Osteocyte (in vitro differentiated cells): ENCODE data around the gene ADD2. TPM values are rescaled to one million over a fixed set of nuclear protein-coding genes. Genes with fewer than 3 reads are reported as not detected.

Experiments
- DNase-seq: peaks from one replicate; pipeline ENCODE4 v3.0.0; 2021; ENCODE audit warnings: mixed read lengths; ENCODE audit not compliant: unreplicated experiment; ENCODE audit errors: extremely low spot score
- H3K27ac Mint-ChIP-seq: one replicate; pipeline ENCODE4 v1.8.0; 2021; ENCODE audit warnings: mild to moderate bottlenecking, mixed read lengths; ENCODE audit not compliant: unreplicated experiment
- H3K27me3 Mint-ChIP-seq: one replicate; pipeline ENCODE4 v1.8.0; 2021; ENCODE audit warnings: mixed read lengths; ENCODE audit not compliant: unreplicated experiment
- H3K36me3 Mint-ChIP-seq: one replicate; pipeline ENCODE4 v1.8.0; 2021; ENCODE audit warnings: mixed read lengths; ENCODE audit not compliant: unreplicated experiment
- H3K4me1 Mint-ChIP-seq: one replicate; pipeline ENCODE4 v1.8.0; 2021; ENCODE audit warnings: mixed read lengths; ENCODE audit not compliant: unreplicated experiment
- H3K4me3 Mint-ChIP-seq: one replicate; pipeline ENCODE4 v1.8.0; 2021; ENCODE audit warnings: mild to moderate bottlenecking, moderate library complexity, mixed read lengths; ENCODE audit not compliant: unreplicated experiment
- H3K9me3 Mint-ChIP-seq: one replicate; pipeline ENCODE4 v1.8.0; 2021; ENCODE audit warnings: mixed read lengths; ENCODE audit not compliant: unreplicated experiment
- CTCF ChIP-seq: fragments of 200-600 bp; sonication (generic); IDR thresholded peaks from 2 replicates; pipeline ENCODE4 v1.5.0; 2021; ENCODE audit warnings: antibody characterized with exemption, mild to moderate bottlenecking, moderate library complexity
- total RNA-seq: library from RNA; stranded (reverse); gene quantifications from 2 replicates; pipeline ENCODE4 v1.2.1, GENCODE V29; 2021

The ADD2 gene
- total RNA-seq, 1 donor from 2014 or later = not detected

GRCh38 chr2:70706026-70706795 lies 61.8 kb downstream of the ADD2 start:
- DNase-seq = no peak
- Mint-ChIP-seq H3K36me3 (no peaks in the 10 kb centered on the region), H3K9me3 (no peaks in the 10 kb centered on the region), H3K4me1 (no peaks in the 10 kb centered on the region), H3K4me3 (no peak overlapping the region), H3K27ac (no peak overlapping the region), H3K27me3 (peaks cover 5% of the 10 kb centered on the region)
- no peak for TF ChIP-seq CTCF

- no peak for DNase-seq
- H3K36me3 Mint-ChIP-seq = no peaks in the 10 kb centered on the region
These were observed 62.7 kb downstream of the ADD2 start for GRCh38 chr2:70705160-70705850.

GRCh38 chr2:70703900-70704549 lies 64.0 kb downstream of the ADD2 start:
- Mint-ChIP-seq H3K27ac (no peak overlapping the region), H3K4me1 (no peaks in the 10 kb centered on the region), H3K36me3 (no peaks in the 10 kb centered on the region), H3K27me3 (peaks cover 20% of the 10 kb centered on the region), H3K9me3 (no peaks in the 10 kb centered on the region), H3K4me3 (no peak overlapping the region)
- DNase-seq = peak; percentile 72
- TF ChIP-seq CTCF = no peak

More at GRCh38 chr2:70705160-70705850, 62.7 kb downstream of the ADD2 start:
- TF ChIP-seq CTCF = no peak
- Mint-ChIP-seq H3K9me3 (no peaks in the 10 kb centered on the region), H3K4me1 (no peaks in the 10 kb centered on the region), H3K27ac (no peak overlapping the region), H3K27me3 (peaks cover 13% of the 10 kb centered on the region), H3K4me3 (no peak overlapping the region)

- Mint-ChIP-seq H3K4me1 (no peaks in the 10 kb centered on the region), H3K36me3 (no peaks in the 10 kb centered on the region), H3K27ac (no peak overlapping the region), H3K9me3 (no peaks in the 10 kb centered on the region), H3K4me3 (no peak overlapping the region), H3K27me3 (peaks cover 24% of the 10 kb centered on the region)
- DNase-seq = peak; percentile 34
- TF ChIP-seq CTCF = no peak
These were observed 65.1 kb downstream of the ADD2 start for GRCh38 chr2:70702711-70703395.
